ENCODE results near the gene CD38.

The CD38 gene

DNA sequence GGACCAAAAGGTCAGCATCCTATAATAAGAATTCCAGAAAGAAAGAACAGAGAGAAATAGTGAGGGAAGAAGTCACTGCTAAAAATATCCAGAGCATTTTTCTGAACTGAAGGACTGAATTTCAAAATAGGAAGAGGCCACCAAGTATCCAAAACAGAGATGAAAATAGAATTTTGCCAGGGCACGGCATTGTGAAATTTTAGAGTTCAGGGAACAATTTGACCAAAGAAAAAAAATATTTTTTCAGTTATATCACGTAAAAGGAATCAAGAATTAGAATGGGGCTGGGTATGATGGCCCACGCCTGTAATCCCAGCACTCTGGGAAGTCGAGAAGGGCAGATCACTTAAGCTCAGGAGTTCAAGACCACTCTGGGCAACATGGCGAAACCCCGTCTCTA, 95.0 kb downstream of the CD38 start:
- TF ChIP-seq ZFX (IDR thresholded peaks at IDR 0.05; ENCODE audit: borderline replicate concordance): no peak
- TF ChIP-seq, protein P1, sequence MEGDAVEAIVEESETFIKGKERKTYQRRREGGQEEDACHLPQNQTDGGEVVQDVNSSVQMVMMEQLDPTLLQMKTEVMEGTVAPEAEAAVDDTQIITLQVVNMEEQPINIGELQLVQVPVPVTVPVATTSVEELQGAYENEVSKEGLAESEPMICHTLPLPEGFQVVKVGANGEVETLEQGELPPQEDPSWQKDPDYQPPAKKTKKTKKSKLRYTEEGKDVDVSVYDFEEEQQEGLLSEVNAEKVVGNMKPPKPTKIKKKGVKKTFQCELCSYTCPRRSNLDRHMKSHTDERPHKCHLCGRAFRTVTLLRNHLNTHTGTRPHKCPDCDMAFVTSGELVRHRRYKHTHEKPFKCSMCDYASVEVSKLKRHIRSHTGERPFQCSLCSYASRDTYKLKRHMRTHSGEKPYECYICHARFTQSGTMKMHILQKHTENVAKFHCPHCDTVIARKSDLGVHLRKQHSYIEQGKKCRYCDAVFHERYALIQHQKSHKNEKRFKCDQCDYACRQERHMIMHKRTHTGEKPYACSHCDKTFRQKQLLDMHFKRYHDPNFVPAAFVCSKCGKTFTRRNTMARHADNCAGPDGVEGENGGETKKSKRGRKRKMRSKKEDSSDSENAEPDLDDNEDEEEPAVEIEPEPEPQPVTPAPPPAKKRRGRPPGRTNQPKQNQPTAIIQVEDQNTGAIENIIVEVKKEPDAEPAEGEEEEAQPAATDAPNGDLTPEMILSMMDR (IDR thresholded peaks at IDR 0.05): no peak
- no peak overlapping the region for H3K27ac ChIP-seq

DNA sequence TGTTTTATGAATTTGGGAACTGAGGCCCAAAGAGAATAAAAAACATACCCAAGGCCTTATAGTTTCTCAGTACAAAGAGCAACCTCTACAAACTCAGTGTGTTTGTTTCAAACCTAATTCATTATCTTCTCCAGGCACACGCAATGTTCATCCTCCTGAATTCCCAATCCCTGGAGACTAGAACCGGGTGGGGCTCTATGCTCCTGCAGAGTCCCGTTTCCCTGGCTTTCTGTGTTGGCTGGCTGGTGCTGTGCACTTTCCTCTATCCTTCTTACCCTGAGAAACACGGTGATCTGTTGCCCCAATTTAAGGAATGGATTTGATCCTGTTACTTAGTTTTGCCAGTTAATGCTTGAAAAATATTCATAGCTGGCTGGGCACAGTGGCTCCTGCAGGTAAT, 96.5 kb downstream of the CD38 start:
- H3K27ac ChIP-seq: no peak overlapping the region
- no peak for TF ChIP-seq ZFX (IDR thresholded peaks at IDR 0.05; ENCODE audit: borderline replicate concordance)
- TF ChIP-seq, protein P1 (IDR thresholded peaks at IDR 0.05): no peak

DNA sequence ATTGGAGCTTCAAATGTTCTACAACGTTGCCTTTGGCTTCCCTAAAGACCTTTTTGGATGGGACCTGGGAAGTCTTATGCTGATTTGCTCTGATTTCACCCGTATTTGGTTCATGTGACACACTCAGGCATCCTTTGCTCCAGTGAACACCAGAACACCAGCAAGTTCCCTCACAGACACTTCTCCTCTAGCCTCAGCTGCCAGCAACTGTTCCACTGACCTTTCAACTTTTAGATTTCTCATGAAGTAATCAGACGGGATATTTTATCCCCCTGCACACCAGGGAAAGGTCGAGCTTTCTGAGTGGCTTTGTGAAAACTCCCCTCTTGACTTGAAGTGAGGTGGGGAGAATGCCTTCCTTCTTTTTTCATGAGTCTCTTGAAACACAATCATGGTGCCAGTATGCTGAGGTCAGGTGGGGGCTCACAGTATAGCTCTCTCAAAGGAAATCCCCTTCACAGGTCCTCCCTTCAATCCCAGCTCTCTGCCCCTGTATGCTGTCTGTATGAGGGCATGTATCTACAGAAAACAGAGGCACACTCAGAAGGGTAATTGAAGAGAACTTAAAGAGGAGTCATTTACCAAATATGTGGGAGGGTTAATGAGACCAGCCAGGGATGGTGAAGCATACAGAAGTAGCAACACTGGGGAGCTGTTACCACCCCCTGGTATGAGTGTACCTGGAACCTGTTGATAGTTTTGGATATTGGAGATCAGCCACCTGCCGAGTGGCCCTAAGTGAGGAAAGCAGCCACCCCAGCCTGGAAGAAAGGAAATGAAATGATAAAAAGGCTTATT, 97.7 kb downstream of the CD38 start:
- TF ChIP-seq, protein P1 (IDR thresholded peaks at IDR 0.05): no peak
- TF ChIP-seq ZFX (IDR thresholded peaks at IDR 0.05; ENCODE audit: borderline replicate concordance): no peak
- H3K27ac ChIP-seq: no peak overlapping the region

DNA sequence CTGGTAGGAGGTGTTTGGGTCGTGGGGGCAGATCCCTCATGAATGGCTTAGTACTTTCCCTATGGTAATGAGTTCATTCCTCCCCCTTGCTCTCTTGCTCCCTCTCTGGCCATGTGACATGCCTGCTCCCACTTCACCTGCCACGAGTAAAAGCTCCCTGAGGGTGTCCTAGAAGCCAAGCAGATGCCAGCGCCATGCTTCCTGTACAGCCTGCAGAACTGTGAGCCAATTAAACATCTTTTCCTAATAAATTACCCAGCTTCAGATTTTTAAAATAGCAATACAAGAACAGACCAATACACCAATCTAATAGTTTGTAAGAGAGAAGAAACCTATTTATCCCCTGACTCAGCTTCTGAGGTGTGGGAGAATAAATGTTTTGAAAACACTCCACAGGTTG, 99.9 kb downstream of the CD38 start:
- H3K27ac ChIP-seq: no peak overlapping the region
- TF ChIP-seq, protein P1 (IDR thresholded peaks at IDR 0.05): no peak
- TF ChIP-seq ZFX (IDR thresholded peaks at IDR 0.05; ENCODE audit: borderline replicate concordance): no peak

DNA sequence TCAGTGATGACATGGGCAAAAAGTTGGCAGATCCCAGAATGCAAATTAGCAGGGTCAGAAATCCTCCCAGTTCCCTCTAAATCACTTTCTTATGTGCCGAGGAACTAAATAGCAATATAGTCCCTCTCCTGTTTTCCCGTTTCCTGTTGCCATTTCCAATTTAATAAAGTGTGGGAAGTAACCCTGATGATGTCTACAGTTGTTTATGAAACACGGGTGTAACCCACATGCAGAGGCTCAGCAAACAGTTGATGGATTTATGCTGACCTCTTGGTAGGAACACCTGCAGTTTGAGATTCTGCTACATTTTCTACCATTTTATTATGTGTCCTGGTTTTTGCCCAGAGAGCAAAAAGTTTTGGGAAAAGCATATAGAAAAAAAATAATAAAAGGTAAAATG, 103.7 kb downstream of the CD38 start:
- TF ChIP-seq, protein P1 (IDR thresholded peaks at IDR 0.05): no peak
- TF ChIP-seq ZFX (IDR thresholded peaks at IDR 0.05; ENCODE audit: borderline replicate concordance): no peak
- H3K27ac ChIP-seq: no peak overlapping the region

DNA sequence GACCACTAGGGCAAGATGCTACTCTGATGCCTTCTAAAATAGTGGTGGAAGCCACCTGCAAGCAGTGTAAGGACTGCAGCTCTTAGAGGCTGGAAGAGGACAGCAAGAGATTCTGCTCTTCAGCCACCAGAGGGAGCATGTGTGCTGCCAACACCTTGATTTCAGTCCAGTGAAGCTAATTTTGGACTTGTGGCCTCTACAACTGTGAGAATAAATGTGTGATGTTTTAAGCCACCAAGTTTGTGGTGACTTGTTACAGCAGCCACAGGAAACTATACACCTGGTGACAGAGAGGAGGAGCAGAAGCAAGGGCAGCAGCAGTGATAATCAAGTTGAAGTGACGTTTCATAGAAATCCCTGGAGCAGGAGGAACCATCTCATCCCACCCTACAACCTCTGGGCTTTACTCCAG, 104.6 kb downstream of the CD38 start:
- TF ChIP-seq, protein P1 (IDR thresholded peaks at IDR 0.05): peak; percentile 89
- no peak for TF ChIP-seq ZFX (IDR thresholded peaks at IDR 0.05; ENCODE audit: borderline replicate concordance)
- H3K27ac ChIP-seq: no peak overlapping the region

DNA sequence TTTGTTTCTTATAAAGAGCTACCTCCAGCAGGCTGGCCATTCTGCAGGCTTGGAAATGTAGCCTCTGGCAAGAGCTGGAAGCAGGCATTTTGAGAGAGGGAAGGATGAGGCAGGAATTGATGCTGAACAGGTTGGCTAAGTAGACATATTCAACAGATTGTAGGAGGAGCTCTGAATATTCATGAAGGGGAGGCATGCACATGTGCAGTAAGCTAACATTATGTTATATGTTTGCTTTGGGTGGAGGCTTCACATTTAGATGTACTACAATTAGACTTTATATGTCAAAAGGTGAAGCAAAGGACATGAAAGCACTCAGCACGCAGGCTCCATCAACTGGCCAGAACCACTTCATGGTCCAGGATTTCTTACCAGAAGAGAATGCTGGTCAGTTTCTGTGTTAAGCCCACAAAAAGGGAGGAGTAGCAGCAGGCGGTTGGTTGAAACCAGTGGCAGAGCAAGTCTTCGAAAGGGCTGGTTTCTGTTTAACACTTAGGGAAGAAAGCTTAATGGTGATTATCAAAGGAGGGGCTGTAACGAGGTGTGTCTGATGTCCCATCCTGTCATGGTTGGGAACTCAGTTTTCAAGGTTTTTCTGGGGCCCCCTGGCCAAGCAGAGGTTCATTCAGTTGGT, 105.6 kb downstream of the CD38 start:
- no peak for TF ChIP-seq ZFX (IDR thresholded peaks at IDR 0.05; ENCODE audit: borderline replicate concordance)
- TF ChIP-seq, protein P1 (IDR thresholded peaks at IDR 0.05): no peak
- no peak overlapping the region for H3K27ac ChIP-seq

Measured in 22Rv1 (cell line).